ENCODE measurements around the gene NRIP1.

DNA sequence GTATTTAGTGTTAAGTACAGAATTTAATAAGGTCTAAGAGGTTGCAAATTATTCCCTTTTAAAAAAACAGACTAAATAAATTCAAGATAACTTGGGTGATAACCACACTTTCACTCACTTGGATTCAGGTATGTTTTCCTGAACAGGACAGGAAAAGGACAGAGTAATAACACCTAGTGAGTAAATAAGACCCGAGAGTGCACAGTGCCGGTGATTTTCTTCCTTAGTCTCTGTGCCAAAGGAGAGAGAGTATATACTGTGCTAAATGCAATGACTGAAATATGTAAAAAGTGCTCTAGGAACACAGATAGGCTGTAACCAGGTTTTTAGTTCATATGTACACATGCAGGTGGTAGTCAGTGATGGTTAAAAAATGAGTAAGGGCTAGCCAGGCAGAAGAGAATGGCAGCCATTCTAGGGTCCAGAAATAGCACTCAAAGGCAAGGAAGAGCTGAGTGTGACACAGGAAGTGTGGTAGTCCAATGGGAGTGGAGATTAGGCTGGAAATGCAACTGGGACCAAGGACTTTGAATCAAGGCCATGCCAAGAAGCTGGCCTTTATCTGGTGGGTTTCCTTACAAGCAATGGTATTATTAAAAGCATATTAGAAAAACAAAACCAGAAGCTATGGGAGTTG lies 58.1 kb downstream of the NRIP1 start:
- TF ChIP-seq, protein P1, sequence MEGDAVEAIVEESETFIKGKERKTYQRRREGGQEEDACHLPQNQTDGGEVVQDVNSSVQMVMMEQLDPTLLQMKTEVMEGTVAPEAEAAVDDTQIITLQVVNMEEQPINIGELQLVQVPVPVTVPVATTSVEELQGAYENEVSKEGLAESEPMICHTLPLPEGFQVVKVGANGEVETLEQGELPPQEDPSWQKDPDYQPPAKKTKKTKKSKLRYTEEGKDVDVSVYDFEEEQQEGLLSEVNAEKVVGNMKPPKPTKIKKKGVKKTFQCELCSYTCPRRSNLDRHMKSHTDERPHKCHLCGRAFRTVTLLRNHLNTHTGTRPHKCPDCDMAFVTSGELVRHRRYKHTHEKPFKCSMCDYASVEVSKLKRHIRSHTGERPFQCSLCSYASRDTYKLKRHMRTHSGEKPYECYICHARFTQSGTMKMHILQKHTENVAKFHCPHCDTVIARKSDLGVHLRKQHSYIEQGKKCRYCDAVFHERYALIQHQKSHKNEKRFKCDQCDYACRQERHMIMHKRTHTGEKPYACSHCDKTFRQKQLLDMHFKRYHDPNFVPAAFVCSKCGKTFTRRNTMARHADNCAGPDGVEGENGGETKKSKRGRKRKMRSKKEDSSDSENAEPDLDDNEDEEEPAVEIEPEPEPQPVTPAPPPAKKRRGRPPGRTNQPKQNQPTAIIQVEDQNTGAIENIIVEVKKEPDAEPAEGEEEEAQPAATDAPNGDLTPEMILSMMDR (IDR thresholded peaks at IDR 0.05), result no peak
- no peak for TF ChIP-seq POLR2A (IDR thresholded peaks at IDR 0.05)

Measured in uterus (tissue), 2 donors.